Lower leg skin (tissue), 3 donors: ENCODE results near the gene SEMA6B.

Source experiments
- POLR2A ChIP-seq, 2 donors: fragments of 450-650 bp; IDR thresholded peaks; one replicate each; pipeline ENCODE4 v1.6.1; 2016 to 2017; ENCODE audit warnings: antibody characterized with exemption in 2 of 2, mild to moderate bottlenecking in 1 of 2, moderate library complexity in 1 of 2
- TF ChIP-seq, protein P1 (sequence below), 3 donors: fragments of 450-650 bp; IDR thresholded peaks; one replicate each; pipeline ENCODE4 v1.5.1; 2016; ENCODE audit warnings: antibody characterized with exemption in 3 of 3, mild to moderate bottlenecking in 3 of 3, moderate library complexity in 2 of 3

DNA sequence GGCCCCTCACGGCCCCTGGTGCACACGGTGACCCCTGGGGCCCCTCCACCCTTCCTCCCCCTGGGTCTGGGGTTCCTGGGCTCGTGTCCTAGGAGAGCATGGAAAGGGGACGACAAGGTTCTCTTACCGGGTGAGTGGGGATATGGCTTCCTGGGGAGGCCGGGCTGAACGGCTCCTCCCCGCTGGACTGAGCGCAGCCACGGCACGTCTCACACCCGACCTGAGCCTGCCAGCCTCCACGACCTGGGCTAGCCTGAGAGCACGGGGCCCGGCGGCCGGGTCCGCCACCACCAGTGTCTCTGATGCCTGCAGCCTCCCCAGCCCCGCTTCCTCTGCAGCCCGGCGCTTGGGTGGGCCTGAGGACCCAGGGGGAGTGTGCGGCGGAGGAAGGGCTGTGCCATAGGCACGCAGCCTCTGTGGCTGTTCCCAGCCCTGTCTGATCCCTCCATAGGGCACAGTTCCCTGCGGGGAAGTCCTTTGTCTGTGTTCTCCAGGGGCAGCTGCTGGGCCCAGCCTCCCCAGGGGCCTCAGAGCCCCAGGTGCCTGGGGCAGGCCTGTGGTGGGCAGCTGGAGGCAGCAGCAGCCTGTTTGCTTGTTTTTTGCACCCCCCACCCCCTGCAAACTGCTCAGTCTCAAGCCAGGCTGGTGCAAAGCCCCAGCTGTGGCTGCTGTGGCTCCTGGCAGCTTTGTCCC, 56.2 kb downstream of the SEMA6B start:
- TF ChIP-seq, protein P1, sequence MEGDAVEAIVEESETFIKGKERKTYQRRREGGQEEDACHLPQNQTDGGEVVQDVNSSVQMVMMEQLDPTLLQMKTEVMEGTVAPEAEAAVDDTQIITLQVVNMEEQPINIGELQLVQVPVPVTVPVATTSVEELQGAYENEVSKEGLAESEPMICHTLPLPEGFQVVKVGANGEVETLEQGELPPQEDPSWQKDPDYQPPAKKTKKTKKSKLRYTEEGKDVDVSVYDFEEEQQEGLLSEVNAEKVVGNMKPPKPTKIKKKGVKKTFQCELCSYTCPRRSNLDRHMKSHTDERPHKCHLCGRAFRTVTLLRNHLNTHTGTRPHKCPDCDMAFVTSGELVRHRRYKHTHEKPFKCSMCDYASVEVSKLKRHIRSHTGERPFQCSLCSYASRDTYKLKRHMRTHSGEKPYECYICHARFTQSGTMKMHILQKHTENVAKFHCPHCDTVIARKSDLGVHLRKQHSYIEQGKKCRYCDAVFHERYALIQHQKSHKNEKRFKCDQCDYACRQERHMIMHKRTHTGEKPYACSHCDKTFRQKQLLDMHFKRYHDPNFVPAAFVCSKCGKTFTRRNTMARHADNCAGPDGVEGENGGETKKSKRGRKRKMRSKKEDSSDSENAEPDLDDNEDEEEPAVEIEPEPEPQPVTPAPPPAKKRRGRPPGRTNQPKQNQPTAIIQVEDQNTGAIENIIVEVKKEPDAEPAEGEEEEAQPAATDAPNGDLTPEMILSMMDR (IDR thresholded peaks at IDR 0.05) = no peak
- no peak for TF ChIP-seq POLR2A (IDR thresholded peaks at IDR 0.05)
